GM10266 (cell line): Measurements from ENCODE around the gene HHAT.

ENCODE experiments used
- DNase-seq: peaks from one replicate; pipeline ENCODE4 v3.0.0; 2012; ENCODE audit errors: extremely low spot score
- TF ChIP-seq, protein P1 (sequence below): IDR thresholded peaks from 2 replicates; pipeline ENCODE4 v1.5.1; 2012; ENCODE audit warnings: mild to moderate bottlenecking, low read depth; ENCODE audit not compliant: control insufficient read depth, insufficient read depth; ENCODE audit errors: missing control alignments

Gene HHAT

DNA sequence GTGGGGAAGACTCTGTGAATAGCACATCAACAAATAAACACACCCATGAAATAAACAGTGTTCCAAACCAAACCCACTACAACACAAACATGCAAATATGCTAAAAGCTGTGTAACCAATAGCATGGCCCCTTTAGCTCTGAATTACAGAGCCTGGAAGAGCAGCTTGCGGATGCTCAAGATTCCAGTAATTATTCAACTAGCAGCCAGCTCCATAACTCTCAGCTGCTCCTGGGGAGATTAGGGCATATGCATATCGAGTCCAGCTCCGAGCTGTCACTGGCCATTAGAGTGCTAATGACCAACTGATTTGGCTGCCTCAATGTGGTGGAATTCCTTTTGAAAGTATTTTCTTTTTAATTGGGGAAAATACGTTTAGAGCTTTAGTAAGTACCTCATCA lies 207.1 kb downstream of the HHAT start:
- TF ChIP-seq, protein P1, sequence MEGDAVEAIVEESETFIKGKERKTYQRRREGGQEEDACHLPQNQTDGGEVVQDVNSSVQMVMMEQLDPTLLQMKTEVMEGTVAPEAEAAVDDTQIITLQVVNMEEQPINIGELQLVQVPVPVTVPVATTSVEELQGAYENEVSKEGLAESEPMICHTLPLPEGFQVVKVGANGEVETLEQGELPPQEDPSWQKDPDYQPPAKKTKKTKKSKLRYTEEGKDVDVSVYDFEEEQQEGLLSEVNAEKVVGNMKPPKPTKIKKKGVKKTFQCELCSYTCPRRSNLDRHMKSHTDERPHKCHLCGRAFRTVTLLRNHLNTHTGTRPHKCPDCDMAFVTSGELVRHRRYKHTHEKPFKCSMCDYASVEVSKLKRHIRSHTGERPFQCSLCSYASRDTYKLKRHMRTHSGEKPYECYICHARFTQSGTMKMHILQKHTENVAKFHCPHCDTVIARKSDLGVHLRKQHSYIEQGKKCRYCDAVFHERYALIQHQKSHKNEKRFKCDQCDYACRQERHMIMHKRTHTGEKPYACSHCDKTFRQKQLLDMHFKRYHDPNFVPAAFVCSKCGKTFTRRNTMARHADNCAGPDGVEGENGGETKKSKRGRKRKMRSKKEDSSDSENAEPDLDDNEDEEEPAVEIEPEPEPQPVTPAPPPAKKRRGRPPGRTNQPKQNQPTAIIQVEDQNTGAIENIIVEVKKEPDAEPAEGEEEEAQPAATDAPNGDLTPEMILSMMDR: no peak
- DNase-seq: no peak

- TF ChIP-seq, protein P1: no peak
- no peak for DNase-seq
These were observed 207.7 kb downstream of the HHAT start for GRCh38 chr1:210536254-210536961.

DNA sequence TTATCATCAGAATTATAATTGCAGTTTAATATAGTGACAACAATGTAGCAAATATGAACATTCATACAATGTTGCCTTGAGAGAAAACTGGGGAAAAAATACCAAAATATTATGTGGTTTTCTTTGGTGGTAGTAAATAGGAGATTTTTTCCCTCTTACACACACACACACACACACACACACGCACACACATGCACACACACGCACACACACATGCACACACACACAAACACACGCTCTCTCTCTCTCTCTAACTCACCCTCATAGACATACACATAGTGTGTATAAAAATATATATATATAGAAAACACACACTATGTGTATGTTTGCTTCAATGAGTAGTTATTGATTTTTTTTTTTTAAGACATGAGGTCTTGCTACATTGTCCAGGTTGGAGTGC lies 211.6 kb downstream of the HHAT start:
- no peak for DNase-seq
- TF ChIP-seq, protein P1: no peak

GRCh38 chr1:210541680-210542358 lies 213.1 kb downstream of the HHAT start:
- DNase-seq: no peak
- TF ChIP-seq, protein P1: no peak

- no peak for DNase-seq
- TF ChIP-seq, protein P1: no peak
These were observed 223.2 kb downstream of the HHAT start for GRCh38 chr1:210551899-210552298.

GRCh38 chr1:210553711-210554110 lies 225.0 kb downstream of the HHAT start:
- TF ChIP-seq, protein P1: no peak
- no peak for DNase-seq

- DNase-seq: no peak
- TF ChIP-seq, protein P1: no peak
These were observed 225.7 kb downstream of the HHAT start for GRCh38 chr1:210554382-210554781.
